HCT116 (cell line): ENCODE data around the gene MUC15. TPM values are rescaled to one million over a fixed set of nuclear protein-coding genes. Genes with fewer than 3 reads are reported as not detected.

Experiments
- ATAC-seq: fragments of 200-7000 bp; cut with Tn5 transposase; 2 replicates; pipeline ENCODE4 v1.9.1; 2020; ENCODE audit warnings: mild to moderate bottlenecking, moderate library complexity
- BruUV-seq: library from RNA; stranded (reverse); fragments of 400-500 nt; replicated peaks from 2 replicates; lab custom pipeline; 2021; lab: Mats Ljungman, UMichigan
- CTCF ChIA-PET: fragments of 300-600 bp; sonication (Branson Sonifier 250); formaldehyde crosslinking; loops from one replicate; lab custom pipeline; 2021; ENCODE audit warnings: antibody characterized with exemption; lab: Charles Lee
- POLR2A ChIA-PET: fragments of 300-600, 350-600 bp; sonication (Branson Sonifier 250); formaldehyde crosslinking; loops from one replicate; lab custom pipeline; 2021; ENCODE audit warnings: antibody characterized with exemption; lab: Charles Lee
- RAD21 ChIA-PET, 2 experiments: fragments of 300-600 bp; sonication (Branson Sonifier 250); formaldehyde crosslinking; loops; one replicate each; lab custom pipeline; 2023; ENCODE audit warnings: low total read pairs in 2 of 2; ENCODE audit not compliant: uncharacterized antibody in 2 of 2, unreplicated experiment in 2 of 2, low non-redundant PET in 1 of 2; lab: Charles Lee
- DNase-seq: peaks from one replicate; pipeline ENCODE4 v3.0.0-alpha.2; 2010; ENCODE audit warnings: low read depth, low spot score
- H2AFZ ChIP-seq: fragments of 200-600 bp; shearing (Covaris generic), sonication (generic); 2 replicates; pipeline ENCODE4 v1.6.1; 2017; ENCODE audit warnings: low read depth, mixed run types, mixed read lengths, antibody characterized with exemption, low read length; ENCODE audit not compliant: poor library complexity, severe bottlenecking
- H3K27ac ChIP-seq: 2 replicates; pipeline ENCODE4 v1.5.1; 2012; ENCODE audit warnings: low read depth, low read length
- H3K27me3 ChIP-seq: fragments of 200-600 bp; sonication (generic); 2 replicates; pipeline ENCODE4 v1.6.1; 2016; ENCODE audit warnings: mixed run types, low read length, mixed read lengths; ENCODE audit not compliant: insufficient read depth
- H3K36me3 ChIP-seq, 2 experiments: fragments of 200-500 bp in 1 of 2; fragments of 200-600 bp in 1 of 2; sonication (Bioruptor generic) in 1 of 2; sonication (generic) in 1 of 2; 2 replicates each; pipeline versions ENCODE4 v1.5.1 to v1.6.1; 2014 to 2016; ENCODE audit warnings: low read length in 2 of 2, inconsistent platforms in 1 of 2, mixed read lengths in 1 of 2, mixed run types in 1 of 2; ENCODE audit not compliant: insufficient read depth in 2 of 2, control insufficient read depth in 1 of 2
- H3K4me1 ChIP-seq, 2 experiments: fragments of 200-600 bp in 1 of 2; sonication (generic) in 1 of 2; 2 replicates each; pipeline versions ENCODE4 v1.5.1 to v1.6.1; 2012 to 2017; ENCODE audit warnings: low read length in 2 of 2, inconsistent platforms in 1 of 2, mild to moderate bottlenecking in 1 of 2, mixed read lengths in 1 of 2, mixed run types in 1 of 2, moderate library complexity in 1 of 2; ENCODE audit not compliant: insufficient read depth in 2 of 2, control insufficient read depth in 1 of 2
- H3K4me2 ChIP-seq: fragments of 200-600 bp; sonication (generic); 2 replicates; pipeline ENCODE4 v1.6.1; 2017; ENCODE audit warnings: mixed run types, low read length, mixed read lengths
- H3K4me3 ChIP-seq, 2 experiments: fragments of 200-600 bp in 1 of 2; sonication (generic) in 1 of 2; replicated peaks in 1 of 2; 2 replicates each; pipeline ENCODE4 v1.5.1; 2011 to 2016; ENCODE audit warnings: low read length in 2 of 2, control low read depth in 1 of 2, low read depth in 1 of 2, mild to moderate bottlenecking in 1 of 2, mixed read lengths in 1 of 2, mixed run types in 1 of 2
- H3K79me2 ChIP-seq: fragments of 200-600 bp; sonication (generic); 2 replicates; pipeline ENCODE4 v1.6.1; 2017; ENCODE audit warnings: mild to moderate bottlenecking, mixed run types, low read length, moderate library complexity, mixed read lengths; ENCODE audit not compliant: insufficient read depth
- H3K9ac ChIP-seq: fragments of 200-600 bp; sonication (generic); 2 replicates; pipeline ENCODE4 v1.6.1; 2016; ENCODE audit warnings: low read length, mixed read lengths
- H3K9me2 ChIP-seq: fragments of 200-600 bp; sonication (generic), shearing (Covaris generic); 2 replicates; pipeline ENCODE4 v1.6.1; 2017; ENCODE audit warnings: mixed run types, mild to moderate bottlenecking, moderate library complexity; ENCODE audit not compliant: insufficient read depth
- H3K9me3 ChIP-seq, 2 experiments: fragments of 200-500 bp in 1 of 2; fragments of 200-600 bp in 1 of 2; sonication (Bioruptor generic) in 1 of 2; sonication (generic) in 1 of 2; 2 replicates each; pipeline ENCODE4 v1.6.1; 2014 to 2017; ENCODE audit warnings: low read length in 2 of 2, mixed read lengths in 2 of 2, inconsistent platforms in 1 of 2, low read depth in 1 of 2, mild to moderate bottlenecking in 1 of 2, mixed run types in 1 of 2, moderate library complexity in 1 of 2; ENCODE audit not compliant: control insufficient read depth in 1 of 2, insufficient read depth in 1 of 2
- H4K20me1 ChIP-seq: fragments of 200-600 bp; sonication (generic), shearing (Covaris generic); 2 replicates; pipeline ENCODE4 v1.6.1; 2017; ENCODE audit warnings: mixed run types, mild to moderate bottlenecking, moderate library complexity; ENCODE audit not compliant: insufficient read depth
- ATF3 ChIP-seq: IDR thresholded peaks from 2 replicates; pipeline ENCODE4 v1.6.1; 2012
- CBX3 ChIP-seq: IDR thresholded peaks from 2 replicates; pipeline ENCODE4 v1.6.1; 2012; ENCODE audit warnings: low read depth
- ELF1 ChIP-seq: IDR thresholded peaks from 2 replicates; pipeline ENCODE4 v1.6.1; 2012; ENCODE audit warnings: low read depth, borderline replicate concordance
- EZH2 ChIP-seq: fragments of 200-600 bp; sonication (generic); IDR thresholded peaks from 2 replicates; pipeline ENCODE4 v1.6.1; 2017; ENCODE audit warnings: antibody characterized with exemption, mixed run types
- EZH2phosphoT487 ChIP-seq: fragments of 200-600 bp; IDR thresholded peaks from 2 replicates; pipeline ENCODE4 v1.6.1; 2018; ENCODE audit warnings: antibody characterized with exemption, borderline replicate concordance
- FOSL1 ChIP-seq: IDR thresholded peaks from 2 replicates; pipeline ENCODE4 v1.6.1; 2012; ENCODE audit warnings: low read depth
- JUND ChIP-seq: IDR thresholded peaks from 2 replicates; pipeline ENCODE4 v1.6.1; 2012
- MAX ChIP-seq: IDR thresholded peaks from 2 replicates; pipeline ENCODE4 v1.6.1; 2012
- POLR2A ChIP-seq: IDR thresholded peaks from 2 replicates; pipeline ENCODE4 v1.7.0; 2011; ENCODE audit warnings: borderline replicate concordance; ENCODE audit not compliant: insufficient read depth, insufficient read length; ENCODE audit errors: extremely low read depth
- REST ChIP-seq: IDR thresholded peaks from 2 replicates; pipeline ENCODE4 v1.6.1; 2012; ENCODE audit warnings: low read depth
- SIN3A ChIP-seq: IDR thresholded peaks from 2 replicates; pipeline ENCODE4 v1.6.1; 2012; ENCODE audit warnings: low read depth
- SP1 ChIP-seq: IDR thresholded peaks from 2 replicates; pipeline ENCODE4 v1.6.1; 2012; ENCODE audit warnings: low read depth
- TCF7L2 ChIP-seq: IDR thresholded peaks from 2 replicates; pipeline ENCODE4 v1.7.0; 2011; ENCODE audit warnings: borderline replicate concordance, inconsistent platforms; ENCODE audit not compliant: insufficient read depth, insufficient read length; ENCODE audit errors: extremely low read depth
- YY1 ChIP-seq: IDR thresholded peaks from 2 replicates; pipeline ENCODE4 v1.6.1; 2011; ENCODE audit warnings: low read length, low read depth, moderate library complexity, mild to moderate bottlenecking; ENCODE audit not compliant: insufficient replicate concordance; ENCODE audit errors: extremely low read depth
- ZBTB33 ChIP-seq: IDR thresholded peaks from 2 replicates; pipeline ENCODE4 v1.6.1; 2011; ENCODE audit warnings: mild to moderate bottlenecking, low read length, moderate library complexity; ENCODE audit not compliant: insufficient replicate concordance; ENCODE audit errors: extremely low read depth
- intact Hi-C: fragments of 100-400 bp; cut with micrococcal nuclease; formaldehyde crosslinking; loops from 2 replicates; pipeline ENCODE4 v1.10.0; 2022
- total RNA-seq: library from RNA; stranded (reverse); gene quantifications from one replicate; pipeline ENCODE4 v1.2.1, GENCODE V29; 2021; ENCODE audit not compliant: unreplicated experiment

MUC15 gene
- total RNA-seq, 1 experiment from 2014 or later: not detected

GRCh38 chr11:26587073-26587472 lies 15.0 kb upstream of the MUC15 start:
- TF ChIP-seq ZBTB33: no peak
- no peak for TF ChIP-seq EZH2
- no peak for TF ChIP-seq REST
- no peak for TF ChIP-seq TCF7L2
- TF ChIP-seq SIN3A: no peak
- TF ChIP-seq MAX: no peak
- no peak for TF ChIP-seq ELF1
- TF ChIP-seq CBX3: no peak
- TF ChIP-seq YY1: no peak
- TF ChIP-seq EZH2phosphoT487: no peak
- no peak for TF ChIP-seq ATF3
- no peak for TF ChIP-seq SP1
- TF ChIP-seq FOSL1: no peak
- TF ChIP-seq JUND: no peak
- no peak for TF ChIP-seq POLR2A
- Histone ChIP-seq H3K79me2 (no peaks in the 10 kb centered on the region), H3K9me2 (no peaks in the 10 kb centered on the region), H3K4me3 (no peak overlapping the region), H3K4me2 (no peak overlapping the region), H3K4me1 (no peaks in the 10 kb centered on the region), H3K36me3 (no peaks in the 10 kb centered on the region), H3K27ac (no peak overlapping the region), H3K9ac (no peak overlapping the region), H2AFZ (no peak overlapping the region), H4K20me1 (no peaks in the 10 kb centered on the region), H3K9me3 (peaks cover 10 to 16% of the 10 kb centered on the region in 2 experiments; a peak in 3 of 4 replicates), H3K27me3 (no peaks in the 10 kb centered on the region)
- ChIA-PET POLR2A (no interaction called here), RAD21 (no interaction called here), CTCF (no interaction called here)
- intact Hi-C loops: no loop called here
- DNase-seq (no peak), ATAC-seq (no peak)
- no TSS peak for BruUV-seq
